K562 (cell line): ENCODE data around the gene VTCN1. TPM values are rescaled to one million over a fixed set of nuclear protein-coding genes. Genes with fewer than 3 reads are reported as not detected.
A peak's percentile ranks its signal among the peaks of the same experiment; 100 is the strongest.

Experiments used
- ATAC-seq: fragments of 200-7000 bp; cut with Tn5 transposase; 3 replicates; pipeline ENCODE4 v1.9.1; 2020; ENCODE audit warnings: moderate library complexity
- BruUV-seq: library from RNA; stranded (reverse); fragments of 400-500 nt; replicated peaks from 2 replicates; lab custom pipeline; 2021; lab: Mats Ljungman, UMichigan
- CTCF ChIA-PET: fragments of 300-600 bp; formaldehyde crosslinking; extraction: SDS; loops from one replicate; lab custom pipeline; 2021; ENCODE audit warnings: low intra/inter-chr PET ratio; lab: Yijun Ruan, JAX
- POLR2A ChIA-PET: fragments of 300-600, 350-650 bp; sonication (Branson Sonifier 250); formaldehyde crosslinking; extraction: SDS; loops from one replicate; lab custom pipeline; 2021; ENCODE audit warnings: antibody characterized with exemption, inconsistent platforms; lab: Yijun Ruan, JAX
- DNase-seq, 4 experiments: peaks; one replicate each; pipeline versions ENCODE4 v3.0.0 to v3.0.0-alpha.2; 2011 to 2018; ENCODE audit warnings: low spot score in 3 of 4, mixed read lengths in 3 of 4; ENCODE audit errors: extremely low read depth in 1 of 4
- FAIRE-seq: peaks from 2 replicates; lab custom pipeline; 2011; peaks lifted over from hg19 to GRCh38; lab: Jason Lieb, UNC
- H2AFZ ChIP-seq: 2 replicates; pipeline ENCODE4 v1.6.0; 2011; ENCODE audit warnings: low read depth, low read length, control low read depth, inconsistent platforms
- H3K27ac ChIP-seq: fragments of 200-600 bp; 3 replicates; pipeline ENCODE4 v1.8.0; 2011; ENCODE audit warnings: low read depth, mild to moderate bottlenecking, control low read depth, inconsistent platforms, low read length, moderate library complexity, mixed read lengths; ENCODE audit errors: extremely low read depth
- H3K27me3 ChIP-seq, 2 experiments: fragments of 300-600 bp in 1 of 2; 2 replicates in 1 of 2; 3 replicates in 1 of 2; pipeline versions ENCODE4 v1.6.0 to v1.8.0; 2011; ENCODE audit warnings: inconsistent platforms in 2 of 2, low read length in 2 of 2, mild to moderate bottlenecking in 1 of 2, mixed read lengths in 1 of 2, moderate library complexity in 1 of 2; ENCODE audit not compliant: control insufficient read depth in 2 of 2, insufficient read depth in 2 of 2
- H3K36me3 ChIP-seq: fragments of 300-600 bp; 3 replicates; pipeline ENCODE4 v1.8.0; 2011; ENCODE audit warnings: mild to moderate bottlenecking, low read length, inconsistent platforms; ENCODE audit not compliant: control insufficient read depth, insufficient read depth
- H3K4me1 ChIP-seq, 2 experiments: fragments of 200-600 bp in 1 of 2; replicated peaks in 1 of 2; 2 replicates in 1 of 2; 3 replicates in 1 of 2; pipeline versions ENCODE4 v1.5.1 to v1.8.0; 2011; ENCODE audit warnings: inconsistent platforms in 2 of 2, low read length in 2 of 2, mild to moderate bottlenecking in 1 of 2, mixed read lengths in 1 of 2, moderate library complexity in 1 of 2; ENCODE audit not compliant: control insufficient read depth in 2 of 2, insufficient read depth in 2 of 2
- H3K4me2 ChIP-seq: 2 replicates; pipeline ENCODE4 v1.6.1; 2011; ENCODE audit warnings: low read length, control low read depth, inconsistent platforms, mixed read lengths; ENCODE audit not compliant: insufficient read depth
- H3K4me3 ChIP-seq: fragments of 200-600 bp; sonication (generic), shearing (Covaris generic); 2 replicates; pipeline ENCODE4 v1.5.1; 2016; ENCODE audit warnings: control low read depth, inconsistent platforms
- H3K79me2 ChIP-seq: fragments of 200-600 bp; 3 replicates; pipeline ENCODE4 v1.8.0; 2011; ENCODE audit warnings: low read length, inconsistent platforms; ENCODE audit not compliant: control insufficient read depth, insufficient read depth
- H3K9ac ChIP-seq, 2 experiments: 2 replicates each; pipeline versions ENCODE4 v1.6.0 to v1.6.1; 2011; ENCODE audit warnings: low read depth in 2 of 2, low read length in 2 of 2, control low read depth in 1 of 2, inconsistent platforms in 1 of 2, mild to moderate bottlenecking in 1 of 2, mixed read lengths in 1 of 2; ENCODE audit not compliant: insufficient read depth in 1 of 2
- H3K9me1 ChIP-seq: one replicate; pipeline ENCODE4 v1.6.0; 2011; ENCODE audit warnings: inconsistent platforms, mild to moderate bottlenecking, low read length, moderate library complexity; ENCODE audit not compliant: control insufficient read depth, insufficient read depth
- H3K9me3 ChIP-seq: replicated peaks from 2 replicates; pipeline ENCODE4 v1.5.1; 2011; ENCODE audit warnings: low read depth, low read length, inconsistent platforms; ENCODE audit not compliant: control insufficient read depth, insufficient read depth
- H4K20me1 ChIP-seq: replicated peaks from 2 replicates; pipeline ENCODE4 v1.6.1; 2011; ENCODE audit warnings: low read length, inconsistent platforms, mixed read lengths; ENCODE audit not compliant: control insufficient read depth, insufficient read depth
- CEBPG ChIP-seq, 3 experiments: fragments of 200-800 bp in 1 of 3; sonication (Bioruptor generic) in 1 of 3; sonication (generic) in 1 of 3; formaldehyde crosslinking in 1 of 3; IDR thresholded peaks in 2 of 3; conservative IDR thresholded peaks in 1 of 3; 2 replicates each; pipeline versions ENCODE4 v1.6.1 to v1.8.0; 2016 to 2022; ENCODE audit warnings: missing compliant biosample characterization in 2 of 3, missing genetic modification characterization in 2 of 3, mild to moderate bottlenecking in 1 of 3, missing genetic modification reagents in 1 of 3
- GABPA ChIP-seq: fragments of 200-800 bp; sonication (Bioruptor generic); conservative IDR thresholded peaks from 2 replicates; pipeline ENCODE4 v1.6.1; 2016; ENCODE audit warnings: low read depth, missing genetic modification characterization, missing compliant biosample characterization
- GATAD2B ChIP-seq: fragments of 450-650 bp; IDR thresholded peaks from 2 replicates; pipeline ENCODE4 v1.6.1; 2017; ENCODE audit warnings: mild to moderate bottlenecking, borderline replicate concordance
- HDAC6 ChIP-seq: IDR thresholded peaks from 2 replicates; pipeline ENCODE4 v1.6.1; 2012; ENCODE audit warnings: low read depth, mild to moderate bottlenecking, control low read depth, inconsistent platforms, low read length, moderate library complexity
- MEF2D ChIP-seq: conservative IDR thresholded peaks from 2 replicates; pipeline ENCODE4 v1.6.1; 2016; ENCODE audit warnings: low read depth, missing genetic modification characterization, missing compliant biosample characterization
- POLR2H ChIP-seq: IDR thresholded peaks from 2 replicates; pipeline ENCODE4 v1.6.1; 2016; ENCODE audit warnings: missing genetic modification characterization, low read depth, mild to moderate bottlenecking, control low read depth, missing compliant biosample characterization, moderate library complexity
- RUNX1 ChIP-seq: sonication (generic); IDR thresholded peaks from 2 replicates; pipeline ENCODE4 v1.6.1; 2016; ENCODE audit warnings: antibody characterized with exemption, low read depth
- SMAD2 ChIP-seq: fragments of 150-350 bp; IDR thresholded peaks from 2 replicates; pipeline ENCODE4 v1.6.1; 2014; ENCODE audit warnings: low read depth, mild to moderate bottlenecking, low read length
- ZNF217 ChIP-seq: sonication (generic); formaldehyde crosslinking; IDR thresholded peaks from 2 replicates; pipeline ENCODE4 v1.8.0; 2022; ENCODE audit warnings: mild to moderate bottlenecking, missing genetic modification reagents
- WGBS: fragments of 100-300 bp; shearing (Covaris generic); methylation state at CpG from one replicate; pipeline ENCODE4 v1.1.6; 2016; ENCODE audit warnings: low coverage, mixed read lengths; ENCODE audit not compliant: insufficient coverage; ENCODE audit errors: missing lambda C conversion rate; 5-methylcytosine and 5-hydroxymethylcytosine counted together
- in situ Hi-C: fragments of 300-500 bp; cut with MboI; formaldehyde crosslinking; loops from 4 replicates; pipeline ENCODE4 v1.15.0; 2018; ENCODE audit warnings: inconsistent platforms, mixed read lengths
- intact Hi-C: fragments of 100-400 bp; cut with micrococcal nuclease; formaldehyde crosslinking; loops from 2 replicates; pipeline ENCODE4 v1.14.2; 2022
- polyA plus RNA-seq, 8 experiments: library from polyadenylated mRNA; depleted of rRNA in 4 of 8; stranded (reverse) in 5 of 8; unstranded in 3 of 8; fragments of >200 nt; fragmentation: Nextera tagmentation in 2 of 8; fragmentation: Illumina TruSeq in 1 of 8; extraction: Ambion mirVana in 2 of 8; extraction: Trizol in 1 of 8; gene quantifications; 2 replicates each; pipeline versions ENCODE4 v1.2.1 to v1.2.3, GENCODE V29; 2011 to 2014; ENCODE audit warnings: inconsistent platforms in 1 of 8, missing spikeins in 1 of 8
- total RNA-seq, 7 experiments: library from RNA; depleted of rRNA in 6 of 7; stranded (reverse); fragments of >200 nt in 6 of 7; fragmentation: Illumina TruSeq in 2 of 7; extraction: Trizol in 2 of 7; gene quantifications; 2 replicates each; pipeline versions ENCODE4 v1.2.1 to v1.2.3, GENCODE V29; 2011 to 2021; ENCODE audit warnings: low replicate concordance in 1 of 7
- TF ChIP-seq, protein P1 (sequence below): fragments of 250-450 bp; sonication (Bioruptor Pico); IDR thresholded peaks from 2 replicates; pipeline ENCODE4 v1.5.0; 2022; ENCODE audit warnings: mild to moderate bottlenecking
- TF ChIP-seq, protein P2 (sequence below): fragments of 450-650 bp; formaldehyde crosslinking; IDR thresholded peaks from 2 replicates; pipeline ENCODE4 v1.4.0; 2022; ENCODE audit warnings: missing genetic modification characterization
- TF ChIP-seq, protein P3 (sequence below): fragments of 450-650 bp; formaldehyde crosslinking; IDR thresholded peaks from 2 replicates; pipeline ENCODE4 v1.4.0; 2022; ENCODE audit warnings: mild to moderate bottlenecking, moderate library complexity

The VTCN1 gene
- total and polyA plus RNA-seq, 9 of the 15 experiments (the other 6 are each of a cell fraction or from before 2014, with no cell fraction given): not detected

DNA sequence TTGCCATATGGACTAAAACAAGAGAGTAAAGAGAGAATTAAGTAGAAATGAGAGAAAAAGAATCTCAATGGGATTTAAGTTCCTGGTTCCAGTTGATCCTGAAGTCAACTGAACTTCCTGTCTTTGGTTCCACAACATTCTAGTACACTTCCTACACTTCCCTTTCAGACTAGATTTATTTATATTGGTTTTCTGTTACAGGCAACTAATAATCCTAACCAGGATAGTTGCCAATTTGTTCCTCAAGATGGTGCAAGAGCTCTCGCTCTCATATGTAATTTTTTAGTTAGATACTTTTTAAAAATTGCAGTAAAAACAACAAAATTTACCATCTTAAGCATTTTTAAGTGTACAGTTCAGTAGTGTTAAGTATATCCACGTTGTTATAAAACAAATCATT, 60.4 kb downstream of the VTCN1 start (continued):
- TF ChIP-seq, protein P1, sequence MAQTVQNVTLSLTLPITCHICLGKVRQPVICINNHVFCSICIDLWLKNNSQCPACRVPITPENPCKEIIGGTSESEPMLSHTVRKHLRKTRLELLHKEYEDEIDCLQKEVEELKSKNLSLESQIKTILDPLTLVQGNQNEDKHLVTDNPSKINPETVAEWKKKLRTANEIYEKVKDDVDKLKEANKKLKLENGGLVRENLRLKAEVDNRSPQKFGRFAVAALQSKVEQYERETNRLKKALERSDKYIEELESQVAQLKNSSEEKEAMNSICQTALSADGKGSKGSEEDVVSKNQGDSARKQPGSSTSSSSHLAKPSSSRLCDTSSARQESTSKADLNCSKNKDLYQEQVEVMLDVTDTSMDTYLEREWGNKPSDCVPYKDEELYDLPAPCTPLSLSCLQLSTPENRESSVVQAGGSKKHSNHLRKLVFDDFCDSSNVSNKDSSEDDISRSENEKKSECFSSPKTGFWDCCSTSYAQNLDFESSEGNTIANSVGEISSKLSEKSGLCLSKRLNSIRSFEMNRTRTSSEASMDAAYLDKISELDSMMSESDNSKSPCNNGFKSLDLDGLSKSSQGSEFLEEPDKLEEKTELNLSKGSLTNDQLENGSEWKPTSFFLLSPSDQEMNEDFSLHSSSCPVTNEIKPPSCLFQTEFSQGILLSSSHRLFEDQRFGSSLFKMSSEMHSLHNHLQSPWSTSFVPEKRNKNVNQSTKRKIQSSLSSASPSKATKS (CRISPR knock-in tag): no peak

DNA sequence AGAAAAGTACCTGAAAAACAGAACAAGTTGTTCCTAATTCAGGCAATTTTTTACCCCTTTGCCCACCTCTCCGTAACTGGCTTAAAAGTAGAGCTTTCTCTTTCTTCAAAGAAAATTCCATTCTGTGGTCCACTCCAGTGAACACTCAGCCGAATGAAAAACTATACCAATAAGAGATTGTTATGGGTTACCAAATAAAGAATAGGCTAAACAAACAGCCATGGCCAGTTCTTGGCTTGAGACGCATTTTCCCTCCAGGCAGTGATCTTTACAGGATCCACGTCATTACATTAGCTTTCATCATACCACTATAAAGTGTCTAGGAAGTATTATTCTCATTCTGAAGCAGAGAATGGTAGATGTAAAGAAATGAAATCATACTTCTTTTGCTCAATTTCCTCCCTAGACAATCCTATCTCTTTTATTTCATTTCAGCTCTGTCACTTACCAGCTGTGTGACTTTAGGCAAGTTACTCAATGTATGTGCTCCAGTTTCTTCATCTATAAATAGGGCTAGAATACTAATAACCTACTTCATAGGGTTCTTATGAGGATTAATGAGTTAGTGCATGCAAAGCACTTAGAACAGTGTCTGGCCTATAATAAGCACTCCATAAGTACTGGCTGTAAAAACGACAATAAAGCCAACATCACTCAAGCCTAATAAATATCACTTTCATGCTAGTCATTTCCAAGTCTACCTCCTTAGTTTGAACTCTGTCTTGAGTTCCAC, 62.7 kb downstream of the VTCN1 start:
- Histone ChIP-seq H3K4me1 (no peaks in the 10 kb centered on the region), H3K9ac (no peak overlapping the region), H3K36me3 (no peaks in the 10 kb centered on the region), H3K9me1 (no peaks in the 10 kb centered on the region), H3K4me2 (no peak overlapping the region), H3K4me3 (no peak overlapping the region), H3K9me3 (no peaks in the 10 kb centered on the region), H3K79me2 (no peaks in the 10 kb centered on the region), H2AFZ (no peak overlapping the region), H3K27me3 (peaks cover 11 to 22% of the 10 kb centered on the region in 2 experiments; a peak in 4 of 5 replicates), H3K27ac (no peak overlapping the region), H4K20me1 (no peaks in the 10 kb centered on the region)
- no peak for ATAC-seq
- ChIA-PET POLR2A (interaction anchor here (0.6 to 0.7 kb wide), 3 partner anchors 9 to 739 kb away, joined by 3 to 4 read pairs (median 3); no protein-coding TSS in a partner anchor), CTCF (no interaction called here)
- intact Hi-C loops: no loop called here
- BruUV-seq: no TSS peak
- 0 out of 2 replicates have a peak, but pooled peaks have one; percentile 13 for TF ChIP-seq GABPA (tag)
- TF ChIP-seq SMAD2: no peak
- no peak for TF ChIP-seq CEBPG (CRISPR knock-in tag; IDR thresholded peaks at IDR 0.05)
- peak in 1 of 2 experiments; percentile 69; a peak in 2 of 4 replicates for TF ChIP-seq CEBPG (tag; conservative IDR thresholded peaks at IDR 0.05 in 1 of 2, IDR thresholded peaks at IDR 0.05 in 1 of 2)
- TF ChIP-seq ZNF217 (CRISPR knock-in tag): no peak
- TF ChIP-seq MEF2D (tag): no peak
- TF ChIP-seq, protein P2, sequence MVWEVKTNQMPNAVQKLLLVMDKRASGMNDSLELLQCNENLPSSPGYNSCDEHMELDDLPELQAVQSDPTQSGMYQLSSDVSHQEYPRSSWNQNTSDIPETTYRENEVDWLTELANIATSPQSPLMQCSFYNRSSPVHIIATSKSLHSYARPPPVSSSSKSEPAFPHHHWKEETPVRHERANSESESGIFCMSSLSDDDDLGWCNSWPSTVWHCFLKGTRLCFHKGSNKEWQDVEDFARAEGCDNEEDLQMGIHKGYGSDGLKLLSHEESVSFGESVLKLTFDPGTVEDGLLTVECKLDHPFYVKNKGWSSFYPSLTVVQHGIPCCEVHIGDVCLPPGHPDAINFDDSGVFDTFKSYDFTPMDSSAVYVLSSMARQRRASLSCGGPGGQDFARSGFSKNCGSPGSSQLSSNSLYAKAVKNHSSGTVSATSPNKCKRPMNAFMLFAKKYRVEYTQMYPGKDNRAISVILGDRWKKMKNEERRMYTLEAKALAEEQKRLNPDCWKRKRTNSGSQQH (CRISPR knock-in tag): no peak
- TF ChIP-seq HDAC6: no peak
- 0 out of 2 replicates have a peak, but pooled peaks have one; percentile 28 for TF ChIP-seq POLR2H (tag)
- TF ChIP-seq, protein P3, sequence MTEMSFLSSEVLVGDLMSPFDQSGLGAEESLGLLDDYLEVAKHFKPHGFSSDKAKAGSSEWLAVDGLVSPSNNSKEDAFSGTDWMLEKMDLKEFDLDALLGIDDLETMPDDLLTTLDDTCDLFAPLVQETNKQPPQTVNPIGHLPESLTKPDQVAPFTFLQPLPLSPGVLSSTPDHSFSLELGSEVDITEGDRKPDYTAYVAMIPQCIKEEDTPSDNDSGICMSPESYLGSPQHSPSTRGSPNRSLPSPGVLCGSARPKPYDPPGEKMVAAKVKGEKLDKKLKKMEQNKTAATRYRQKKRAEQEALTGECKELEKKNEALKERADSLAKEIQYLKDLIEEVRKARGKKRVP (CRISPR knock-in tag): no peak
- TF ChIP-seq RUNX1: no peak
- no peak for TF ChIP-seq GATAD2B
- no peak for FAIRE-seq
- no peak for DNase-seq
- in situ Hi-C loops: no loop called here
- 3% methylated on average over 5 of the region's 5 CpGs for WGBS
